PFSK-1 (cell line): Measurements from ENCODE around the gene CFAP77.

Experiments
- POLR2AphosphoS5 ChIP-seq: IDR thresholded peaks from 2 replicates; pipeline ENCODE4 v1.6.1; 2012; ENCODE audit warnings: low read depth, mild to moderate bottlenecking, control low read depth, low read length, moderate library complexity
- SIN3A ChIP-seq: IDR thresholded peaks from 2 replicates; pipeline ENCODE4 v1.6.1; 2012; ENCODE audit warnings: mild to moderate bottlenecking, low read length, moderate library complexity, borderline replicate concordance; ENCODE audit not compliant: insufficient read depth
- TAF1 ChIP-seq: IDR thresholded peaks from 2 replicates; pipeline ENCODE4 v1.6.1; 2012; ENCODE audit warnings: low read length, control low read depth, borderline replicate concordance; ENCODE audit not compliant: insufficient read depth

DNA sequence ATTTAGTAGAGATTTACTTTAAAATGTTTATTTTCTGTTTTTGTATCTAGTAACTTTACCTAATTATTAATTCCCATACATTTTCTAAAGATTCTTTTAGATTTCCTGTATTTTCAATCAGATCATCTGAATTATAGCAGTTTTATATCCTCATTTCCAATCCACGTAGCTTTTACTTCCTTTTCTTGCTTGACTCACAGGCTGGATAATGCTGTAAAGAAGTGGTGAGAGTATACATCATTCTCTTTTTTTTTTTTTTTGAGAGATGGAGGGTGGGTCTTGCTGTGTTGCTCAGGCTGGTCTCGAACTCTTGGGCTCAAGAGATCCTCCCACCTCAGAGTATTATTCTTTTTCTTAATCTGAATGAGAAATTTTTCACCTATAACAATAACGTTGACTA is 44.0 kb upstream of the CFAP77 start:
- TF ChIP-seq POLR2AphosphoS5 (no peak), TAF1 (no peak), SIN3A (no peak)
